Hepatic stellate cell (primary cell): ENCODE results near the gene ANKMY2.
"Not testable (repeated sequence)": the region's sequence is repeated elsewhere in the genome, so short reads cannot be mapped to it uniquely, and the experiment has no call there.

Experiments used
- DNase-seq: peaks from one replicate; pipeline ENCODE4 v3.0.0; 2011; ENCODE audit warnings: low spot score

The ANKMY2 gene

DNA sequence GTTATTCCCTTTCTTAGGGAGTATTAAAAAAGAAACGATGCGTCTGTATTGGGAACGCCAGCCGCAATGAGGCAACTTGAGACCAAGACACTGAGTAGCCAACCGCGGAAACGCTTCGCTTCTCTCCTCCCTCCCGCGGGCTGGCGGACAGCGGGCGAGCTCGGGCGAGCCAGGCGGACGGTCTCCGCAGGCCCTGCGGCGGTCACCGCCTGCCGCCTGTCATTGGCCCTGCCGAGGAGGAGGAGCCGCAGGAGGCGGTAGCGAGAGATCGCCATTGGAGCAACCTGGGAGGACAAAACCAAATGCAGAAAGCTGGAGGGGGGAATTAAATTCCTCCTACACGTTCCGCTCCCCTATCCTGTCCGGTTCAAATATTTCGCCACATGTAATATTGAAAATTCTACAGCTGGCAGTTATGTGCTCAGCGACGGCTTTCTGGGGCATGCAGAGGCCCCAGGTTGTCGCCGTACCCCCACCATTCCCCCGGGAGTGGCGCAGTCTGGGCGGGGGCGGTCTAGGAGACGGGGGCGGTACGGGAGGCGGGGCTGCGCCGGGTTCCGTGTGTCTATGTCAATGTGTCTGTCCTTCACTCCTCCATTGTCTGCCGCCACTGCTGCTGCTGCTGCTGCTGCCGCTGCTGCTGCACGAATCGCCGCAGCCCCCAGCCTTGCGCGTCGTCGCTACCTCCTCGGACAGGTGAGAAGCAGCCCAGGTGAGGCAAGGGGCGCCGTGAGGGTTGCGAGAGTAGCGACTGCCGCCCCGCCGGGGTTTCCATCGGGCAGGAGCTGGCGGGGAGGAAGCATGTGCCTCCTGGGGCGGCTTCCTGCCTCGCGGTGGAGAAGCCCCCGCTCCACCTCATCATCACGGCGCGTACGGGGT lies at the start of gene ANKMY2, which contains the start of gene BZW2:
ANKMY2 (minus strand) TSS at position 162 of the 879 bp plus-strand sequence. CDS start 181 bp downstream, outside the sequence.
BZW2 (plus strand) TSS at position 589 of the 879 bp plus-strand sequence. CDS start 19,263 bp downstream, outside the sequence.
- DNase-seq: peak; percentile 92

DNA sequence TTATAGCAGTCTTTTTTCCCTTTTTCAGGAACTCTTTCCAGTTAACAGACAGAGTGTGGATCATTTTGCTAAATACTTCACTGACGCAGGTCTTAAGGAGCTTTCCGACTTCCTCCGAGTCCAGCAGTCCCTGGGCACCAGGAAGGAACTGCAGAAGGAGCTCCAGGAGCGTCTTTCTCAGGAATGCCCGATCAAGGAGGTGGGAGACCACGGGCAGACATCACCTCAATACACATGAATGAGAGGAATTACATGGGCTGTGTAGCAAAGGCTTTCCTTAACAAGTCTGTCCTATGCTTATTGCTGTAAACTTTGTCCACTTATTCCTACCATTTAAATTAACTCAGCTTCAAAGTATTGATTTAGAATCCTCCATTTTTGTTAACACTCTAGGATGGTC lies 49.3 kb upstream of the ANKMY2 start:
- no peak for DNase-seq

DNA sequence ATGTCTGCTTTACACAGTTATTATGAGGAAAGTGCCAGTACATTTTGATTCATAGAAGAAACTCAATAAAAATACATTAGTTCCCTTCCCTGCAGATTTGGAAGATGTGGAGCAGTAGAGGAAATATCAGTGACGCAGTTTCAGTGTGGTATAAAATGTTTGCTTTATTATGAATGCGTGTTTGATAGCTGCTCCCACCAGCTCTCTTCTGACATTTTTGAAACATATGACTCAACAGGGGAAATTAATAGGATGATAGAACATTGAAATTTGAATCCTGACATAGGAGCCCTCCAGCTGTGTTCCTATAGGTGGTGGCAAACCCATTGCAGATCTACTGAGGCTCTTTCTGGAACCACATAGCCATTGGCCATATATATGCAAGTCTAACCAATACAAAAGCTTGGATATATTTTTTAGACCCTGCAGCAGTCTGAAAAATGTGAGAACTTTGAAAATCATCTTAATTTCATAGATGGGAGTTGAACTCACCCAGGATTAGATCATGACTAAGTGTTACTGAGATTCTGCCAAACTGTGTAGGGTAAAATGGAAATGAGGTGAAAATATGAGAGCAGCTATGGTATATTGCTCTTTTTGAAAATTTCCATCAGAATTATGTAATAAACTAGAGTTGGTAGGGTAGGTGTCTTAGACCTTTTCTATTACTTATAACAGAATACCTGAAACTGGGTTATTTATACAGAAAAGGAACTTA lies 48.2 kb upstream of the ANKMY2 start:
- no peak for DNase-seq

DNA sequence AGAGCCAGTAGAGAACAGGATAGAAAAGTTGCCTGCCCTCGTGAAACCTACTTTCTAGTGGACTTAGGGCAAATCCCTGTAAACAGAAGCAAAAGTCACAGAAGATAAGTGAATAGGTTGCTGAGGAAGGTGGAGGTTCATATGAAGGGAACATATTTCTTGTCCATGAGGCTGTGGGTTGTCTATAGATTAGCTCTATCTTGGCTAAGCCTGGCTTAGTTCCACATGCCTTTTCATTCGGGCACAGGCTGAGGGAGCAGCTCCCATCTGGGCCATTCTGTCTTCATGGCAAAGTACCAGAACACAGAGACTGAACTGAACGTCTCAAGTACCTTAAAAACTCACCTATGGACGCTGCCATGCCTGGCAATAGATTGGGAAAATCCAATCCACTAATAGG lies 45.7 kb upstream of the ANKMY2 start:
- DNase-seq: no peak

DNA sequence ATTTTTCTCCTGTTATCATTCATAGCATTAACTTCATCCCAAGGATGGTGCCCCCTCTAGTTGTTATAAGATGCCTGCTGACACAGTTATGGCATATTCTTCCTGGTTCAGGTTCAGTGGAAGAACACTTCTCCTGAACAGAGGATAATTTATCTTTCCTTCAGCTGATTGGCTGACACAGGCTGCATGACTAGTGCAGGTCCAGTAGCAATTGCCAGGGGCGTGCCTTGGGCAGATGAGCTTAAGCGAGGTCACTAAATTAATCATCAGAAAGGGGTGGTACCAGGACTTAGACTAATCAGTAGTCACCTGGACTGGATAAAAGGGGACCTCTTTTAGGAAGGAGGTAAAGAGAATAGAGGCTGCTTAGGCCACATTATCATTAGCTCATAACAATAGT lies 42.7 kb upstream of the ANKMY2 start:
- no peak for DNase-seq

- no peak for DNase-seq
Observed at GRCh38 chr7:16685535-16685934, 40.0 kb upstream of the ANKMY2 start.

DNA sequence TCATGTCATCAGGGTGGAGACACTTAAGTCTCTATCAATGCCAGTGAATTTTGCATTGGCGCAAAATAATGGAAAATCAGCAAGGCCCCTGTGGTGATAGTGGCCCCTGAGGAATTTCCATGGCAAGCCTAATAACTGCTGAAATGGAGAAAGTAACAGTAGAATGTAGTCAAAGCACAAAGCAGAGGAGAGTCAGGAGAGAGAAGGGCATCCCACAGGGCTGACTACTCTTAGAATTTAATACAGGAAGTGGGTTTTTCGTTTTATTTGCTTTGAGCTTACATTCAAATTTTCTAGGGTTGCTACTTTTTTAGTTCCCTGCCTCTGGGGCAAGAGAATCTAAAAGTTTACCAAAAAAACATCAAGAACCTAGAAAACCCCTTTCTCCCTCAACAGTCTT lies 39.4 kb upstream of the ANKMY2 start:
- no peak for DNase-seq

- not testable (repeated sequence) for DNase-seq
Observed at GRCh38 chr7:16678645-16679566, 33.4 kb upstream of the ANKMY2 start.

DNA sequence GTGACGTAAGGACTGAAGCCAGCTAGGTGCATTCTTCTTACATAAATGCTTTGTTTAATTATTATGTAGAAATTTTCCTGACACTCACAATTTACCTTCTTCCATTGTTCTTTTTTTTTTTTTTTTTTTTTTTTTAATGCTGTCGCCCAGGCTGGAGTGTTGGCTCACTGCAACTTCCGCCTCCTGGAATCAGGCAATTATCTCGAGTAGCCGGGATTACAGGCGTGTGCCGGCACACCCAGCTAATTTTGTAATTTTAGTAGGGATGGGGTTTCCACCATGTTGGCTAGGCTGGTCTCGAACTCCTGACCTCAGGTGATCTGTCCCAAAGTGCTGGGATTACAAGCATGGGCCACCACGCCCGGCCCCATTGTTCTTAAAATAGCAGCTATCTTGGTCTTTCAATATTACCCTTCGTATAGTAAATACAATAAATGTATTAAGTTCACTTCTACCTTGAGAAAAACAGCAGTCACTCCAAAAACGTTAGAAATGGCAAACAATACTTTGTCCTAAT lies 32.5 kb upstream of the ANKMY2 start:
- DNase-seq: no peak

DNA sequence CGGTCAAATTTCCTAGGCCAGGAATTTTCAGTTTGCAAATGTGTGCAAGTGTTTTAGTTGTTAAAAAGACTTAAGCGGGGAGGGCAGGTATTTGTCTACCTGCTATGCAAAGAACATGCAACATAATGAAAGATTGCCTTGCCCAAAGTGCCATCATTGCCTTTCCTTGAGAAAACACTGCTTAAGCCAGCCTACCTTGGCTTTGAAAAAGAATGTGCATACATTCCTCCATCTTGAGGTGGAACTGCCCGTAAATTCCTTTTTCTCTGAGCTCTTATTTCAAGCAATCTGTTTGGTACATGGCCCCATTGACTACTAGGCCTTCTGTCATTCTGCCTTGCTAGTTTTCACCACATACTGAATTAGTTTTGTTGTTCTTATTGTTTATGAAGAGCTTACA lies 29.7 kb upstream of the ANKMY2 start:
- no peak for DNase-seq

DNA sequence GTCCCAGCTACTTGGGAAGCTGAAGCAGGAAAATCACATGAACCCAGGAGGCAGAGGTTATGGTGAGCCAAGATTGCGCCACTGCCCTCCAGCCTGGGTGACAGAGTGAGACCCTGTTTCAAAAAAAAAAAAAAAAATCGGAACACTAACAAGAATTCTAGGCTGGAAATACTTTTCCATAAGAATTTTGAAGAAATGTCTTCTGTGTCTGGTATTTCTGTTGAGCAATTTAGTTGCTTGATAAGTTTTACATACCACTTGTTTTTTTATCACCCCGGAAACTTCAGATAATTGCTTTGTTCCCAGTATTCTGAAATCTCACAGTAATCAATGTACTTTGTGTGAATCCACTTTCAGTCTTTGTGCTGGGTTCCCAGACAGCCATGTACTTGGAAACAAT lies 26.3 kb upstream of the ANKMY2 start:
- no peak for DNase-seq

- DNase-seq: no peak
Observed at GRCh38 chr7:16670731-16671344, 25.3 kb upstream of the ANKMY2 start.

GRCh38 chr7:16670021-16670420 lies 24.5 kb upstream of the ANKMY2 start:
- peak; percentile 24 for DNase-seq

DNA sequence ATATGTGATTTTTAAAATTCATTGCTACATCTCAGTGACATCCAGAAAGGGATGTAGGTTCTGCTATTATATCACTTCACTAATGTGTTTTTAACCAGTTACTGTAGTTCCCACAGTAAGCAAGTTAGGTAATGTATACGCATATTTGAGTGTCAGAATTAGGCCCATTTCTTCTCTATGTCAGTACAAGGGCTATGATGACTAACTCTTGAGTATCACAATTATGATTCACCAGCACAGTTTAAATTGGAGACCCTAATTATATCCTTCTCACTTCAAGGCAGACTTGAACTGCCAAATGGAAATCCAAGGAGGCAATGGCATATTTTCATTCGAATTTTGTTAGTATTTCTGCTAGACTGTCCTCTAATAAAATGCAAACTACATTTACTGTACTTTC lies 24.0 kb upstream of the ANKMY2 start:
- DNase-seq: no peak

- DNase-seq: no peak
Observed at GRCh38 chr7:16668978-16669377, 23.4 kb upstream of the ANKMY2 start.

DNA sequence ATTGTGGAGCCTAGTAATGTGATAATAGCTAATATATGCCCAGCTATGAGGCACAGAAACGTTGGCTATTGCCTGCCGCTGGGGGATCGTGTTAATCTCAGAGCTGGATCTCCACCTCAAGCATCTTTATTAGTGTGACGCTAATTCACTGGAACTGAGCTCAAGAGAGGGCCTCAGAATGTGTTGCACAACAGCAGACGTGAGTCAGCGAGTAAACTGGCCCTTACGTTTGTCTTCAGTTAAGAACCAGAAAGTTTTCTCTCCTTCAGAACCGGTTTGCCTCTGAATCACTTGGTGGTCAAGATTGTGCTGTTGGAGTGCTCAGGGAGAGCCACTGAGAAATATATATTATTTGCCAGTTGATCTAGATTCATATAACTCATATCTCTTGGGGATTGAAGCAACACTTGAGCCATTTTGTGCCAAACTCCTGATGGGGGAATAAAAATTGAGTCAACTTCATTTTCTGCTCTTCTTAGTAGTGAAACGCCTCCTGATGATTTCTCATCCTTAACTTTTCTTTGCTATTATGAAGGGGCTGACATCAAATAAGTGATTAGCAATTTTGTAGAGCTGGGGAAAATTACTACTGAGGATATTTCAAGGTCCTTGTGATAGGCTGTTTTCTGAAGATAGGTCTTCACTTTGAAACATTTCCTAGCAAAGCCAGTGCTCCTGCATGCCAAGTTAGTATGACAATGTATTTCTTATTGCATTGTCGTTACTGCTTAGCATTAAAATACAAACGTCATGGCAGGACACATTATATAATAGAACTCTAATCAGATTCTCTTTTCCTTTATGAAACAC lies 22.7 kb upstream of the ANKMY2 start:
- peak; percentile 15 for DNase-seq

DNA sequence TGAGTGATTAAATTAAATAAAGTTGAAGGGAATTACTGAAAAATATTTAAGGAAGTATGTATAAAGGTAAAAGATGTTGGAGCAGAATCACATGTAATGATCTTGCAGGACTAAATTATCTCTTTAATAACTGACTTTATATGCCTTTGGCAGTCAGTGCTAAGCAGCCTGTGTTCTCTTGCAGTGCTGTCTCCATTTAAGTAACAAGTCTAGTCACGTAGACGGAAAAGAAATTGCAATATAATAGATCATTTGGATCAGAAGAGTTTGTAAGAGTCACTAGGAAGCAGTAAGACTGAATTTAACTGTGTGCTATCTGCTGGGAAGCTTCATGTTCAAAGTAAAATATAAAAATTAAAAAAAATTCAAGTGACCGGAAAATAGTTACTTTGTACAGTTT lies 21.8 kb upstream of the ANKMY2 start:
- no peak for DNase-seq

DNA sequence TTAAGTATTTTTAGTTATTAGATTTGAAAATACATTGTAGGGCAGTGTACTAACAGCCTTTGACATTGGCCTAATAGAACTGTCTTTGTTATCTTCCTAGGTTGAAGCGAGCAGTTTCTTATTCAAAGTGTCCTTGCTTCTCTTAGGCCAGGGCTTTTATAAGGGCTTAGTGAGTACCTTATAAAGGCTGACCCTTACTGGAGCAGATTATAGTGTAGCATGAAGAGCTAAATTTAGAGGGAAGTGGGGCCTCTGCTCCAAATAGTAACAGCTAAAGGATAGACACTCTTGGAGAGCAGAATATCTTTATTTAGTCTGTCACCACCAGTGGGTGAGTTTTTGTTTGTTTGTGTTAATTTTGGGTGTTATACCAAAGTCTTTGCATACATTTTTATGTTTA lies 16.4 kb upstream of the ANKMY2 start:
- no peak for DNase-seq

DNA sequence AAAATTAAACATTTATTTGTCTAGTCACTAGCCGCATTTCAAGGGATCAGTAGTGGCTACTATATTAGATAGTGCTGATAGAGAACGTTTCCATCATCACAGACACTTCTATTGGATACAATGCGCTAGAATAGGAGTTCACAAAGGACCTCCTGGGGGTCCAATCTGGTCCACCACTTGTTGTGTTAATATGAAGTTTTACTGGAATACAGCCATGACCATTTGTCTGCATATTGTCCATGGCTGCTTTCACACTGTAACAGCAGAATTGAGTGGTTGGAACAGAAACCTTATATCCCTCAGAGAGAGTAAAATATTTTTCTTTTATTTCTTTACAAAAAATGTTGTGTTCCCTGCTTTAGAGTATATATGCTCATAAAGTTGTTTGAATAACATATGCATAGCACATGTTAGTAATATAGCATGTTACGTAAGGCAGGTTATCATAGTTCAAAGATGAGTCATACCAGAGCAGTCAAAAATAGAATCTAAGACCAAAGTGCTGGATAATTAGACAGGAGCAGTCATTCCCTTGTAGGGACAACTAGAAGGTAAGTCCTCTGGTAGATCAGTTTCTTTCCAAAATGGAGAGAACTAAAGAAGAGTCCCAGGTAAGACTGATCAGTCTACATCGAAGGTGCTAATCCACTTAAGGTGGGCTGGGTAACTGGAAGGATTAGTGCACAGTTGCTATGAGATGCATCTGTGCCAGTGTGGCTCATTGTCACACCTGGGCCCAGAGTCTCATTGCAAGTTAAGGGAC lies 15.3 kb upstream of the ANKMY2 start:
- DNase-seq: no peak
